ENCODE data around the gene FRS2. TPM values are rescaled to one million over a fixed set of nuclear protein-coding genes. Genes with fewer than 3 reads are reported as not detected.
A peak's percentile ranks its signal among the peaks of the same experiment; 100 is the strongest.

The FRS2 gene
- total RNA-seq, 1 experiment from 2014 or later = 33.7 TPM

- peaks cover 2% of the 10 kb centered on the region; the same call in 1 of the 2 replicates for H3K4me1 ChIP-seq (ENCODE audit: insufficient read depth, low read length)
- H3K4me3 Mint-ChIP-seq = no peak overlapping the region
Observed at GRCh38 chr12:69474456-69474855, 4.3 kb downstream of the FRS2 start.

More at GRCh38 chr12:69474456-69474855, 4.3 kb downstream of the FRS2 start:
- Histone ChIP-seq H4K5ac (ENCODE audit: insufficient read length, low read depth, low read length) (no peak overlapping the region), H3K27me3 (ENCODE audit: insufficient read depth, low read length) (no peaks in the 10 kb centered on the region), H2BK12ac (ENCODE audit: insufficient read length, low read depth, low read length) (no peak overlapping the region), H2BK5ac (ENCODE audit: insufficient read length, low read length) (no peak overlapping the region), H2BK20ac (ENCODE audit: low read depth, low read length, poor library complexity, severe bottlenecking) (no peak overlapping the region), H3K18ac (ENCODE audit: insufficient read length, low read depth, low read length) (no peak overlapping the region), H4K8ac (replicated peaks; ENCODE audit: insufficient read length, low read depth, low read length) (no peak overlapping the region), H3K23ac (ENCODE audit: insufficient read length, low read depth, low read length) (no peak overlapping the region), H3K14ac (ENCODE audit: insufficient read depth, low read length) (no peak overlapping the region), H3K27ac (ENCODE audit: insufficient read length, low read depth, low read length) (no peak overlapping the region), H4K20me1 (ENCODE audit: control insufficient read depth, insufficient read depth, insufficient read length) (no peaks in the 10 kb centered on the region), H3K4me2 (ENCODE audit: insufficient read depth, insufficient read length, low read length) (no peak overlapping the region), H3K9ac (ENCODE audit: extremely low read depth, insufficient read length, low read length) (no peak overlapping the region), H2BK120ac (ENCODE audit: low read depth, low read length, poor library complexity, severe bottlenecking) (no peak overlapping the region), H2BK15ac (ENCODE audit: low read depth, low read length) (no peak overlapping the region), H2AK5ac (ENCODE audit: insufficient read length, low read length) (no peak overlapping the region), H3T11ph (ENCODE audit: low read length) (no peak overlapping the region), H3K79me1 (ENCODE audit: insufficient read depth, low read depth, low read length, poor library complexity, severe bottlenecking) (peaks cover 4% of the 10 kb centered on the region), H3K79me2 (ENCODE audit: insufficient read depth, low read length) (peaks cover 38% of the 10 kb centered on the region), H3K56ac (ENCODE audit: insufficient read length, low read depth, low read length) (no peak overlapping the region), H2AFZ (ENCODE audit: low read length) (no peak overlapping the region), H4K91ac (ENCODE audit: insufficient read length, low read depth, low read length) (no peak overlapping the region), H3K9me3 (ENCODE audit: control insufficient read depth, low read depth, low read length) (no peaks in the 10 kb centered on the region), H3K23me2 (ENCODE audit: insufficient read length, low read depth, low read length, poor library complexity, severe bottlenecking) (peaks cover 4% of the 10 kb centered on the region), H3K4ac (ENCODE audit: low read depth, low read length) (no peak overlapping the region)
- DNase-seq = no peak
- Mint-ChIP-seq H3K4me1 (peaks cover 42 to 59% of the 10 kb centered on the region in 2 experiments), H3K9me3 (no peaks in the 10 kb centered on the region), H3K27ac (peak overlapping the region in 2 of 3 experiments; percentile 4 to 38; a peak in 3 of 7 replicates), H3K27me3 (ENCODE audit: low read depth) (no peaks in the 10 kb centered on the region), H3K36me3 (ENCODE audit: insufficient read depth in 1 of 3, low read depth in 3 of 3) (no peaks in the 10 kb centered on the region; a peak in 2 of 7 replicates)
- no CpG with 5 or more reads among the region's 2 CpGs for WGBS (ENCODE audit: extremely low coverage, insufficient read length, low lambda C conversion rate)
- no peak for TF ChIP-seq CTCF (conservative IDR thresholded peaks at IDR 0.05)
